ENCODE data around the gene PIGL. TPM values are rescaled to one million over a fixed set of nuclear protein-coding genes. Genes with fewer than 3 reads are reported as not detected.

PIGL gene
- total RNA-seq, 1 experiment from 2014 or later: 44.1 TPM

DNA sequence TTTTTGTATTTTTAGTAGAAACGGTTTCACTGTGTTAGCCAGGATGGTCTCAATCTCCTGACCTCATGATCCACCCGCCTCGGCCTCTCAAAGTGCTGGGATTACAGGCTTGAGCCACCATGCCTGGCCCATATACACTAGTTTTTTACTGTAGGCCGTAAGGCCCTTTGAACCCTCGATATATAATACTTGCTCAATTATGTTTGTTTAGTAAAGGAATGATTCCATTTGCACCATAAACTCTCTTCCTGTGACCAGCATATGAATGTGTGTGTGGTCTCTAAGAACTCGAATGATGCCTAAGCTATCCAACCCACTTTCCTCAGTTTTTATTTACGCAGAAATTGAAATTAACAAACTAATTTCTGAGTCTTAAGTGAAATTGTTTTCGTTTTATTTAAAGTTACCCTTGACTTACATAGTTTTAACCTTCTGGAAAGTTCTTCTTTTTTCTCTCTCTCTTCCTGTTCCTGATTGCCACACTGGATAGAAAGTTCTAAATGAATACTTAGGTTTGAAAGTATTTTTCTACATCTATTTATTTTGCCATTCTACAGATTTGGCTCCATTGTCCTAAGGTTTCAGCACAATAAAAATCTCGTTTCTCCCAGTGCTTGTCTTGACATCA, 37.9 kb downstream of the PIGL start (continued):
- TF ChIP-seq, protein P1, sequence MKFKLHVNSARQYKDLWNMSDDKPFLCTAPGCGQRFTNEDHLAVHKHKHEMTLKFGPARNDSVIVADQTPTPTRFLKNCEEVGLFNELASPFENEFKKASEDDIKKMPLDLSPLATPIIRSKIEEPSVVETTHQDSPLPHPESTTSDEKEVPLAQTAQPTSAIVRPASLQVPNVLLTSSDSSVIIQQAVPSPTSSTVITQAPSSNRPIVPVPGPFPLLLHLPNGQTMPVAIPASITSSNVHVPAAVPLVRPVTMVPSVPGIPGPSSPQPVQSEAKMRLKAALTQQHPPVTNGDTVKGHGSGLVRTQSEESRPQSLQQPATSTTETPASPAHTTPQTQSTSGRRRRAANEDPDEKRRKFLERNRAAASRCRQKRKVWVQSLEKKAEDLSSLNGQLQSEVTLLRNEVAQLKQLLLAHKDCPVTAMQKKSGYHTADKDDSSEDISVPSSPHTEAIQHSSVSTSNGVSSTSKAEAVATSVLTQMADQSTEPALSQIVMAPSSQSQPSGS (CRISPR knock-in tag; IDR thresholded peaks at IDR 0.05; ENCODE audit: borderline replicate concordance, low read depth): no peak
- TF ChIP-seq IRF1 (CRISPR knock-in tag; IDR thresholded peaks at IDR 0.05) (no peak), GABPB1 (CRISPR knock-in tag; IDR thresholded peaks at IDR 0.05) (no peak), ZNF317 (CRISPR knock-in tag; IDR thresholded peaks at IDR 0.05; ENCODE audit: borderline replicate concordance, low read depth) (no peak), TP53 (CRISPR knock-in tag; IDR thresholded peaks at IDR 0.05) (no peak)
- TF ChIP-seq, protein P2, sequence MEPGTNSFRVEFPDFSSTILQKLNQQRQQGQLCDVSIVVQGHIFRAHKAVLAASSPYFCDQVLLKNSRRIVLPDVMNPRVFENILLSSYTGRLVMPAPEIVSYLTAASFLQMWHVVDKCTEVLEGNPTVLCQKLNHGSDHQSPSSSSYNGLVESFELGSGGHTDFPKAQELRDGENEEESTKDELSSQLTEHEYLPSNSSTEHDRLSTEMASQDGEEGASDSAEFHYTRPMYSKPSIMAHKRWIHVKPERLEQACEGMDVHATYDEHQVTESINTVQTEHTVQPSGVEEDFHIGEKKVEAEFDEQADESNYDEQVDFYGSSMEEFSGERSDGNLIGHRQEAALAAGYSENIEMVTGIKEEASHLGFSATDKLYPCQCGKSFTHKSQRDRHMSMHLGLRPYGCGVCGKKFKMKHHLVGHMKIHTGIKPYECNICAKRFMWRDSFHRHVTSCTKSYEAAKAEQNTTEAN (CRISPR knock-in tag; IDR thresholded peaks at IDR 0.05): no peak
- TF ChIP-seq, protein P3, sequence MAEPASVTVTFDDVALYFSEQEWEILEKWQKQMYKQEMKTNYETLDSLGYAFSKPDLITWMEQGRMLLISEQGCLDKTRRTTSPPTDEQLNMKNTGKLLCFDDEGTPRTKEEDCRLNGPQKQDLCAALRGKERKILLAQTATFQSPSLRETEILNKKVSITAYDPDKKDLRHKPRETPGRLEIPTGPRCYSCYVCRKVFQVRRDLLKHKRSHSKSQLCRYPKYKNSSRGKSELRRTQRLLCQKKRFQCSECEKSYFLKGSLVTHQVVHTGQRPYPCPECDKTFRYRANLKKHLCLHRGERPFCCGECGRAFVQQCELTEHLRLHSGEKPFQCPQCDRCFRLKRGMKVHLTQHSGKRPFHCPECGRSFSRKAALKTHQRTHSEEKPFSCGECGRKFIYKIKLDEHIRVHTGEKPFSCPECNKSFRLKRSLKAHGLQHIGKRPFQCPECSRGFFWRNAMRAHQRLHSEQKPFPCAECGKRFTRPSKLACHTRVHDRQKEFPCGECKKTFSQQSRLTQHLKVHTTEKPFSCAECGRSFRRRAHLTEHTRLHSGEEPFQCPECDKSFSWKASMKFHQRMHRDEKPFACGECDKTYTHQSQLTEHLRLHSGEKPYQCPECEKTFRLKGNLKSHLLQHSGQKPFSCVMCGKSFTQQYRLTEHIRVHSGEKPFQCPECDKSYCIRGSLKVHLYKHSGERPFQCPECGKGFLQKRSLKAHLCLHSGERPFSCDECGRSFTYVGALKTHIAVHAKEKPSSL (CRISPR knock-in tag; conservative IDR thresholded peaks at IDR 0.05): no peak
- TF ChIP-seq, protein P4, sequence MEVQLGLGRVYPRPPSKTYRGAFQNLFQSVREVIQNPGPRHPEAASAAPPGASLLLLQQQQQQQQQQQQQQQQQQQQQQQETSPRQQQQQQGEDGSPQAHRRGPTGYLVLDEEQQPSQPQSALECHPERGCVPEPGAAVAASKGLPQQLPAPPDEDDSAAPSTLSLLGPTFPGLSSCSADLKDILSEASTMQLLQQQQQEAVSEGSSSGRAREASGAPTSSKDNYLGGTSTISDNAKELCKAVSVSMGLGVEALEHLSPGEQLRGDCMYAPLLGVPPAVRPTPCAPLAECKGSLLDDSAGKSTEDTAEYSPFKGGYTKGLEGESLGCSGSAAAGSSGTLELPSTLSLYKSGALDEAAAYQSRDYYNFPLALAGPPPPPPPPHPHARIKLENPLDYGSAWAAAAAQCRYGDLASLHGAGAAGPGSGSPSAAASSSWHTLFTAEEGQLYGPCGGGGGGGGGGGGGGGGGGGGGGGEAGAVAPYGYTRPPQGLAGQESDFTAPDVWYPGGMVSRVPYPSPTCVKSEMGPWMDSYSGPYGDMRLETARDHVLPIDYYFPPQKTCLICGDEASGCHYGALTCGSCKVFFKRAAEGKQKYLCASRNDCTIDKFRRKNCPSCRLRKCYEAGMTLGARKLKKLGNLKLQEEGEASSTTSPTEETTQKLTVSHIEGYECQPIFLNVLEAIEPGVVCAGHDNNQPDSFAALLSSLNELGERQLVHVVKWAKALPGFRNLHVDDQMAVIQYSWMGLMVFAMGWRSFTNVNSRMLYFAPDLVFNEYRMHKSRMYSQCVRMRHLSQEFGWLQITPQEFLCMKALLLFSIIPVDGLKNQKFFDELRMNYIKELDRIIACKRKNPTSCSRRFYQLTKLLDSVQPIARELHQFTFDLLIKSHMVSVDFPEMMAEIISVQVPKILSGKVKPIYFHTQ (CRISPR knock-in tag; IDR thresholded peaks at IDR 0.05): no peak

DNA sequence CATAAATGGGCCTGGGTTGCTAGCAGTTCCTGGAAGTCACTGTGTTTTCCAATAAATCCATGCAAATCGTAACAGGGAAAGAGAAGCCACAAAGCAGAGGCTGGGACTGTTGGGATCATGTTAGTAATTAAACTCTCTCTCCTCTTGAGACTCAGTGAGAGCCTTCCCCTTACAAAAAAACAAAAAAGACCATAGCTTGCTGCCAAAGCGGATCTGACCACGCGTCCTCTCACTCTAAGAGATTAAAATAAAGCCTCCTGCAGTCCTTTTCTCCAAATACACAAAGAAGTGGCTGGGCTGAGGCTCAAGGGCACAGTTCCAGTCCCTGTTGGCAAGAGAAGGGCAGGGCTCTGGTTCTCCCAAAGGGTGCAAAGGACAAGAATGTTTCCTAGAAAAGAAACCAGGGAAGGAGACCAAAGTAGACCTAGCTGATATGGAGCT, 38.5 kb downstream of the PIGL start:
- Mint-ChIP-seq H3K4me1 (peaks cover 13% of the 10 kb centered on the region), H3K36me3 (0 out of 2 replicates have a peak, but pooled peaks cover 3% of the 10 kb centered on the region), H3K4me3 (no peak overlapping the region), H3K9me3 (no peaks in the 10 kb centered on the region), H3K27ac (peak overlapping the region; percentile 60), H3K27me3 (ENCODE audit: low read depth) (no peaks in the 10 kb centered on the region)
- ATAC-seq (peak; percentile 90), DNase-seq (ENCODE audit: low spot score) (no peak)
- ChIA-PET POLR2A (no interaction called here), CTCF (interaction anchor here (1.6 kb wide), 1 partner anchor 108 kb away, joined by 6 read pairs; no protein-coding TSS in a partner anchor)
- TF ChIP-seq, protein P5, sequence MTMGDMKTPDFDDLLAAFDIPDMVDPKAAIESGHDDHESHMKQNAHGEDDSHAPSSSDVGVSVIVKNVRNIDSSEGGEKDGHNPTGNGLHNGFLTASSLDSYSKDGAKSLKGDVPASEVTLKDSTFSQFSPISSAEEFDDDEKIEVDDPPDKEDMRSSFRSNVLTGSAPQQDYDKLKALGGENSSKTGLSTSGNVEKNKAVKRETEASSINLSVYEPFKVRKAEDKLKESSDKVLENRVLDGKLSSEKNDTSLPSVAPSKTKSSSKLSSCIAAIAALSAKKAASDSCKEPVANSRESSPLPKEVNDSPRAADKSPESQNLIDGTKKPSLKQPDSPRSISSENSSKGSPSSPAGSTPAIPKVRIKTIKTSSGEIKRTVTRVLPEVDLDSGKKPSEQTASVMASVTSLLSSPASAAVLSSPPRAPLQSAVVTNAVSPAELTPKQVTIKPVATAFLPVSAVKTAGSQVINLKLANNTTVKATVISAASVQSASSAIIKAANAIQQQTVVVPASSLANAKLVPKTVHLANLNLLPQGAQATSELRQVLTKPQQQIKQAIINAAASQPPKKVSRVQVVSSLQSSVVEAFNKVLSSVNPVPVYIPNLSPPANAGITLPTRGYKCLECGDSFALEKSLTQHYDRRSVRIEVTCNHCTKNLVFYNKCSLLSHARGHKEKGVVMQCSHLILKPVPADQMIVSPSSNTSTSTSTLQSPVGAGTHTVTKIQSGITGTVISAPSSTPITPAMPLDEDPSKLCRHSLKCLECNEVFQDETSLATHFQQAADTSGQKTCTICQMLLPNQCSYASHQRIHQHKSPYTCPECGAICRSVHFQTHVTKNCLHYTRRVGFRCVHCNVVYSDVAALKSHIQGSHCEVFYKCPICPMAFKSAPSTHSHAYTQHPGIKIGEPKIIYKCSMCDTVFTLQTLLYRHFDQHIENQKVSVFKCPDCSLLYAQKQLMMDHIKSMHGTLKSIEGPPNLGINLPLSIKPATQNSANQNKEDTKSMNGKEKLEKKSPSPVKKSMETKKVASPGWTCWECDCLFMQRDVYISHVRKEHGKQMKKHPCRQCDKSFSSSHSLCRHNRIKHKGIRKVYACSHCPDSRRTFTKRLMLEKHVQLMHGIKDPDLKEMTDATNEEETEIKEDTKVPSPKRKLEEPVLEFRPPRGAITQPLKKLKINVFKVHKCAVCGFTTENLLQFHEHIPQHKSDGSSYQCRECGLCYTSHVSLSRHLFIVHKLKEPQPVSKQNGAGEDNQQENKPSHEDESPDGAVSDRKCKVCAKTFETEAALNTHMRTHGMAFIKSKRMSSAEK (CRISPR knock-in tag; IDR thresholded peaks at IDR 0.05; ENCODE audit: borderline replicate concordance): no peak
- no peak for TF ChIP-seq JAZF1 (CRISPR knock-in tag; IDR thresholded peaks at IDR 0.05)
- no peak for TF ChIP-seq MYBL2 (CRISPR knock-in tag; IDR thresholded peaks at IDR 0.05)
- TF ChIP-seq, protein P6, sequence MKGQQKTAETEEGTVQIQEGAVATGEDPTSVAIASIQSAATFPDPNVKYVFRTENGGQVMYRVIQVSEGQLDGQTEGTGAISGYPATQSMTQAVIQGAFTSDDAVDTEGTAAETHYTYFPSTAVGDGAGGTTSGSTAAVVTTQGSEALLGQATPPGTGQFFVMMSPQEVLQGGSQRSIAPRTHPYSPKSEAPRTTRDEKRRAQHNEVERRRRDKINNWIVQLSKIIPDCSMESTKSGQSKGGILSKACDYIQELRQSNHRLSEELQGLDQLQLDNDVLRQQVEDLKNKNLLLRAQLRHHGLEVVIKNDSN (CRISPR knock-in tag; IDR thresholded peaks at IDR 0.05): no peak
- TF ChIP-seq, protein P3 (CRISPR knock-in tag; conservative IDR thresholded peaks at IDR 0.05): no peak
- no peak for TF ChIP-seq ERG (CRISPR knock-in tag; IDR thresholded peaks at IDR 0.05)
- TF ChIP-seq ZNF121 (CRISPR knock-in tag; IDR thresholded peaks at IDR 0.05): no peak

Data from WTC11 (cell line).